ENCODE data around the gene FTO. TPM values are rescaled to one million over a fixed set of nuclear protein-coding genes. Genes with fewer than 3 reads are reported as not detected.

The FTO gene
- polyA plus RNA-seq, 2 of the 4 experiments (the other 2 are of a cell fraction) = 48.7 to 101 TPM

GRCh38 chr16:53840456-53840855 lies 136.5 kb downstream of the FTO start:
- no peak overlapping the region for H3K4me2 ChIP-seq
- H3K4me3 ChIP-seq = no peak overlapping the region
- ChIA-PET POLR2A (no interaction called here), CTCF (interaction anchor here (1.1 kb wide), 1 partner anchor 10 kb away, joined by 4 read pairs; no protein-coding TSS in a partner anchor)
- no peak for FAIRE-seq
- ATAC-seq = no peak
- no peak overlapping the region for H3K27ac ChIP-seq
- DNase-seq (ENCODE audit: low read depth in 1 of 2, low spot score in 1 of 2) = no peak
- TF ChIP-seq EHF (CRISPR knock-in tag; IDR thresholded peaks at IDR 0.05) (no peak), ZFP36 (IDR thresholded peaks at IDR 0.05; ENCODE audit: borderline replicate concordance, partially characterized antibody) (no peak), FOSB (CRISPR knock-in tag; IDR thresholded peaks at IDR 0.05) (no peak), GATA3 (IDR thresholded peaks at IDR 0.05; ENCODE audit: borderline replicate concordance) (no peak), CBX8 (IDR thresholded peaks at IDR 0.05) (no peak), MYC (IDR thresholded peaks at IDR 0.05; ENCODE audit: borderline replicate concordance, low read length) (no peak), TFCP2L1 (CRISPR knock-in tag; IDR thresholded peaks at IDR 0.05) (no peak), HES2 (IDR thresholded peaks at IDR 0.05) (no peak), POLR2A (IDR thresholded peaks at IDR 0.05; ENCODE audit: low read length) (no peak), NFE2L2 (conservative IDR thresholded peaks at IDR 0.05; ENCODE audit: low read length) (no peak), ATOH8 (CRISPR knock-in tag; IDR thresholded peaks at IDR 0.05; ENCODE audit: low read depth) (no peak)
- TF ChIP-seq, protein P1, sequence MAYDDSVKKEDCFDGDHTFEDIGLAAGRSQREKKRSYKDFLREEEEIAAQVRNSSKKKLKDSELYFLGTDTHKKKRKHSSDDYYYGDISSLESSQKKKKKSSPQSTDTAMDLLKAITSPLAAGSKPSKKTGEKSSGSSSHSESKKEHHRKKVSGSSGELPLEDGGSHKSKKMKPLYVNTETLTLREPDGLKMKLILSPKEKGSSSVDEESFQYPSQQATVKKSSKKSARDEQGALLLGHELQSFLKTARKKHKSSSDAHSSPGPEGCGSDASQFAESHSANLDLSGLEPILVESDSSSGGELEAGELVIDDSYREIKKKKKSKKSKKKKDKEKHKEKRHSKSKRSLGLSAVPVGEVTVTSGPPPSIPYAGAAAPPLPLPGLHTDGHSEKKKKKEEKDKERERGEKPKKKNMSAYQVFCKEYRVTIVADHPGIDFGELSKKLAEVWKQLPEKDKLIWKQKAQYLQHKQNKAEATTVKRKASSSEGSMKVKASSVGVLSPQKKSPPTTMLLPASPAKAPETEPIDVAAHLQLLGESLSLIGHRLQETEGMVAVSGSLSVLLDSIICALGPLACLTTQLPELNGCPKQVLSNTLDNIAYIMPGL (CRISPR knock-in tag; IDR thresholded peaks at IDR 0.05; ENCODE audit: borderline replicate concordance) = no peak
- TF ChIP-seq, protein P2, sequence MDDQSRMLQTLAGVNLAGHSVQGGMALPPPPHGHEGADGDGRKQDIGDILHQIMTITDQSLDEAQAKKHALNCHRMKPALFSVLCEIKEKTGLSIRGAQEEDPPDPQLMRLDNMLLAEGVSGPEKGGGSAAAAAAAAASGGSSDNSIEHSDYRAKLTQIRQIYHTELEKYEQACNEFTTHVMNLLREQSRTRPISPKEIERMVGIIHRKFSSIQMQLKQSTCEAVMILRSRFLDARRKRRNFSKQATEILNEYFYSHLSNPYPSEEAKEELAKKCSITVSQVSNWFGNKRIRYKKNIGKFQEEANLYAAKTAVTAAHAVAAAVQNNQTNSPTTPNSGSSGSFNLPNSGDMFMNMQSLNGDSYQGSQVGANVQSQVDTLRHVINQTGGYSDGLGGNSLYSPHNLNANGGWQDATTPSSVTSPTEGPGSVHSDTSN (IDR thresholded peaks at IDR 0.05) = no peak
- TF ChIP-seq, protein P3, sequence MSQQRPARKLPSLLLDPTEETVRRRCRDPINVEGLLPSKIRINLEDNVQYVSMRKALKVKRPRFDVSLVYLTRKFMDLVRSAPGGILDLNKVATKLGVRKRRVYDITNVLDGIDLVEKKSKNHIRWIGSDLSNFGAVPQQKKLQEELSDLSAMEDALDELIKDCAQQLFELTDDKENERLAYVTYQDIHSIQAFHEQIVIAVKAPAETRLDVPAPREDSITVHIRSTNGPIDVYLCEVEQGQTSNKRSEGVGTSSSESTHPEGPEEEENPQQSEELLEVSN (IDR thresholded peaks at IDR 0.05; ENCODE audit: borderline replicate concordance, low read depth) = no peak
- 96% methylated on average over 4 of the region's 4 CpGs for WGBS (ENCODE audit: missing lambda C conversion rate)
- no peaks in the 10 kb centered on the region for H3K9me3 ChIP-seq
- H3K4me1 ChIP-seq = no peaks in the 10 kb centered on the region

- no peak overlapping the region for H3K27ac ChIP-seq
- ATAC-seq (no peak), DNase-seq (ENCODE audit: low read depth in 1 of 2, low spot score in 1 of 2) (no peak), FAIRE-seq (no peak)
- H3K9me3 ChIP-seq = no peaks in the 10 kb centered on the region
- no peak overlapping the region for H3K4me3 ChIP-seq
- ChIA-PET POLR2A (no interaction called here), CTCF (no interaction called here)
- no peak for TF ChIP-seq ZFP36 (IDR thresholded peaks at IDR 0.05; ENCODE audit: borderline replicate concordance, partially characterized antibody)
- no peak for TF ChIP-seq SREBF2 (IDR thresholded peaks at IDR 0.05)
- H3K4me2 ChIP-seq = no peak overlapping the region
- no peaks in the 10 kb centered on the region for H3K4me1 ChIP-seq
- WGBS (ENCODE audit: missing lambda C conversion rate) = 66% methylated on average over 2 of the region's 2 CpGs
Measured at GRCh38 chr16:53841884-53842283, 137.9 kb downstream of the FTO start.

DNA sequence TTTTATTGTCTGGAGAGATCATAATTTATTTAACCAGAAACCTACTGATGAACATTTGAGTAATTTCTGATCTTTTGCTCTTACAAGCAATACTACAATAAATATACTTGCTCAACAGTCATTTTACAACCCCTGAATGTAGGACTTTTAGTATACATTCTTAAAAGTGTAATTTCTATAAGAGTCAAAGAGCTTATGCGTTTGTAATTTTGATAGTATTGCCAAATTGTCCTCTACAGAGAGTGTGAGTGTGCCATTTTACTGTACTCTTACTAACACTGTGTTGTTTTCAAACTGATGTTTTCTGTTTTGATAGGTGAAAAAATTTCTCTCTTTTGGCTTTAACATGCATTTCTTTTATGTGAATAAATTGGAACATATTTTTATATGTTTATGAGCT lies 139.1 kb downstream of the FTO start:
- no peak for DNase-seq (ENCODE audit: low read depth in 1 of 2, low spot score in 1 of 2)
- FAIRE-seq = no peak
- ATAC-seq = no peak
- no peak overlapping the region for H3K4me2 ChIP-seq
- POLR2A ChIA-PET = no interaction called here
- H3K4me1 ChIP-seq = no peaks in the 10 kb centered on the region
- 80% methylated on average over 1 of the region's 1 CpG for WGBS (ENCODE audit: missing lambda C conversion rate)
- H3K27ac ChIP-seq = no peak overlapping the region
- H3K4me3 ChIP-seq = no peak overlapping the region
- H3K9me3 ChIP-seq = no peaks in the 10 kb centered on the region
- CTCF ChIA-PET = interaction anchor here (1.1 kb wide), 1 partner anchor 69 kb away, joined by 3 read pairs; no protein-coding TSS in a partner anchor
- no peak for TF ChIP-seq POLR2A (IDR thresholded peaks at IDR 0.05; ENCODE audit: low read length)
- no peak for TF ChIP-seq HOXB5 (CRISPR knock-in tag; IDR thresholded peaks at IDR 0.05)
- TF ChIP-seq MAFK (IDR thresholded peaks at IDR 0.05; ENCODE audit: partially characterized antibody) = no peak
- no peak for TF ChIP-seq CHD2 (IDR thresholded peaks at IDR 0.05; ENCODE audit: low read length, partially characterized antibody)
- no peak for TF ChIP-seq KDM5A (IDR thresholded peaks at IDR 0.05)
- TF ChIP-seq, protein P4, sequence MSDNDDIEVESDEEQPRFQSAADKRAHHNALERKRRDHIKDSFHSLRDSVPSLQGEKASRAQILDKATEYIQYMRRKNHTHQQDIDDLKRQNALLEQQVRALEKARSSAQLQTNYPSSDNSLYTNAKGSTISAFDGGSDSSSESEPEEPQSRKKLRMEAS (IDR thresholded peaks at IDR 0.05) = no peak
- TF ChIP-seq NFE2L2 (conservative IDR thresholded peaks at IDR 0.05; ENCODE audit: low read length) = no peak
- no peak for TF ChIP-seq FOXS1 (CRISPR knock-in tag; IDR thresholded peaks at IDR 0.05)
- TF ChIP-seq CTCF (IDR thresholded peaks at IDR 0.05) = no peak
- TF ChIP-seq SREBF2 (IDR thresholded peaks at IDR 0.05) = no peak
- TF ChIP-seq, protein P1 (CRISPR knock-in tag; IDR thresholded peaks at IDR 0.05; ENCODE audit: borderline replicate concordance) = no peak
- no peak for TF ChIP-seq GATA3 (IDR thresholded peaks at IDR 0.05; ENCODE audit: borderline replicate concordance)
- TF ChIP-seq CEBPB (IDR thresholded peaks at IDR 0.05) = no peak
- TF ChIP-seq ZNF302 (CRISPR knock-in tag; IDR thresholded peaks at IDR 0.05) = no peak
- TF ChIP-seq, protein P5, sequence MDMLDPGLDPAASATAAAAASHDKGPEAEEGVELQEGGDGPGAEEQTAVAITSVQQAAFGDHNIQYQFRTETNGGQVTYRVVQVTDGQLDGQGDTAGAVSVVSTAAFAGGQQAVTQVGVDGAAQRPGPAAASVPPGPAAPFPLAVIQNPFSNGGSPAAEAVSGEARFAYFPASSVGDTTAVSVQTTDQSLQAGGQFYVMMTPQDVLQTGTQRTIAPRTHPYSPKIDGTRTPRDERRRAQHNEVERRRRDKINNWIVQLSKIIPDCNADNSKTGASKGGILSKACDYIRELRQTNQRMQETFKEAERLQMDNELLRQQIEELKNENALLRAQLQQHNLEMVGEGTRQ (IDR thresholded peaks at IDR 0.05) = no peak

All from A549 (cell line).